Psoas muscle (tissue), 8 donors: ENCODE measurements around the gene FBXW11. TPM values are rescaled to one million over a fixed set of nuclear protein-coding genes. Genes with fewer than 3 reads are reported as not detected.
A peak's percentile ranks its signal among the peaks of the same experiment; 100 is the strongest.

ENCODE experiments used
- ATAC-seq, 4 donors: fragments of 200-7000 bp; cut with Tn5 transposase; one replicate each; pipeline ENCODE4 v1.9.1; 2020; ENCODE audit warnings: moderate library complexity in 3 of 4, mild to moderate bottlenecking in 2 of 4
- DNase-seq, 2 donors: peaks; one replicate each; pipeline ENCODE4 v3.0.0-alpha.2; 2020
- H3K27ac ChIP-seq: fragments of 200-600 bp; one replicate; pipeline ENCODE4 v1.8.0; 2022
- H3K27me3 ChIP-seq, 3 donors: fragments of 200-600 bp in 1 of 3; one replicate each; pipeline versions ENCODE4 v1.6.1 to v1.8.0; 2013 to 2022; ENCODE audit warnings: low read length in 2 of 3, mild to moderate bottlenecking in 2 of 3, moderate library complexity in 1 of 3; ENCODE audit not compliant: insufficient read depth in 3 of 3
- H3K36me3 ChIP-seq, 2 donors: fragments of 200-600 bp in 1 of 2; one replicate each; pipeline versions ENCODE4 v1.6.1 to v1.8.0; 2013 to 2022; ENCODE audit warnings: low read depth in 1 of 2, mild to moderate bottlenecking in 1 of 2, moderate library complexity in 1 of 2; ENCODE audit not compliant: insufficient read depth in 1 of 2
- H3K4me1 ChIP-seq: fragments of 200-600 bp; one replicate; pipeline ENCODE4 v1.8.0; 2022
- H3K4me3 ChIP-seq: fragments of 200-600 bp; one replicate; pipeline ENCODE4 v1.8.0; 2022; ENCODE audit warnings: mild to moderate bottlenecking
- H3K9me3 ChIP-seq: fragments of 200-600 bp; one replicate; pipeline ENCODE4 v1.8.0; 2022
- WGBS, 3 donors: extraction: QIAGEN DNeasy Blood & Tissue Kit; methylation state at CpG; one replicate each; pipeline versions ENCODE4 v1.1.6 to v1.1.7; 2013; 5-methylcytosine and 5-hydroxymethylcytosine counted together
- intact Hi-C, 2 donors: fragments of 100-400 bp; cut with DNase I; formaldehyde crosslinking; loops; one replicate each; pipeline versions ENCODE4 v1.11.0 to v1.14.2; 2022
- polyA plus RNA-seq, 3 donors: library from polyadenylated mRNA; stranded (reverse); fragments of 200-250 nt; gene quantifications; one replicate each; pipeline ENCODE4 v1.2.3, GENCODE V29; 2013
- total RNA-seq, 4 donors: library from RNA; stranded (reverse); fragmentation: NEBNext Ultra II Directional in 2 of 4; extraction: Animal tissue kit (Norgen Biotek cat#: 25700) in 2 of 4; gene quantifications; one replicate each; pipeline versions ENCODE4 v1.2.1 to v1.2.4, GENCODE V29; 2021 to 2023
- TF ChIP-seq, protein P1 (sequence below): fragments of 200-600 bp; IDR thresholded peaks from one replicate; pipeline ENCODE4 v1.8.0; 2022; ENCODE audit warnings: antibody characterized with exemption
- donor health status: healthy with polysubstance abuse.
- donor health status: DM: no; HTN: no; CAD: no; lungs with moderate emphysema.
- donor health status: Bipolar disorder and iron deficiency.
- donor health status: healthy.
- donor health status: DM: yes; HTN: yes; CAD: no.
- donor health status: DM: no; HTN: no; CAD: no.
- donor health status: DM: no; HTN: no; CAD: no.
- donor health status: DM: yes; HTN: yes; CAD: no.

The FBXW11 gene
- total and polyA plus RNA-seq, 7 donors = 14.7 to 62.8 (median 50.1) TPM

- intact Hi-C loops = loop anchor here in 1 of 2 donors (10.0 kb wide), 1 partner anchor 225 kb away; no protein-coding TSS in a partner anchor
- Histone ChIP-seq H3K27me3 (no peaks in the 10 kb centered on the region), H3K36me3 (no peaks in the 10 kb centered on the region), H3K27ac (no peak overlapping the region), H3K9me3 (no peaks in the 10 kb centered on the region), H3K4me3 (no peak overlapping the region), H3K4me1 (no peaks in the 10 kb centered on the region)
- ATAC-seq (peak in 1 of 4 donors; percentile 8), DNase-seq (peak in 1 of 2 donors; percentile 42)
- WGBS, 3 donors = 83 to 88% (median 85%) methylated on average over 14 of the region's 14 CpGs
- TF ChIP-seq, protein P1, sequence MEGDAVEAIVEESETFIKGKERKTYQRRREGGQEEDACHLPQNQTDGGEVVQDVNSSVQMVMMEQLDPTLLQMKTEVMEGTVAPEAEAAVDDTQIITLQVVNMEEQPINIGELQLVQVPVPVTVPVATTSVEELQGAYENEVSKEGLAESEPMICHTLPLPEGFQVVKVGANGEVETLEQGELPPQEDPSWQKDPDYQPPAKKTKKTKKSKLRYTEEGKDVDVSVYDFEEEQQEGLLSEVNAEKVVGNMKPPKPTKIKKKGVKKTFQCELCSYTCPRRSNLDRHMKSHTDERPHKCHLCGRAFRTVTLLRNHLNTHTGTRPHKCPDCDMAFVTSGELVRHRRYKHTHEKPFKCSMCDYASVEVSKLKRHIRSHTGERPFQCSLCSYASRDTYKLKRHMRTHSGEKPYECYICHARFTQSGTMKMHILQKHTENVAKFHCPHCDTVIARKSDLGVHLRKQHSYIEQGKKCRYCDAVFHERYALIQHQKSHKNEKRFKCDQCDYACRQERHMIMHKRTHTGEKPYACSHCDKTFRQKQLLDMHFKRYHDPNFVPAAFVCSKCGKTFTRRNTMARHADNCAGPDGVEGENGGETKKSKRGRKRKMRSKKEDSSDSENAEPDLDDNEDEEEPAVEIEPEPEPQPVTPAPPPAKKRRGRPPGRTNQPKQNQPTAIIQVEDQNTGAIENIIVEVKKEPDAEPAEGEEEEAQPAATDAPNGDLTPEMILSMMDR = no peak
Observed at GRCh38 chr5:171849585-171850323, 156.7 kb downstream of the FBXW11 start.

DNA sequence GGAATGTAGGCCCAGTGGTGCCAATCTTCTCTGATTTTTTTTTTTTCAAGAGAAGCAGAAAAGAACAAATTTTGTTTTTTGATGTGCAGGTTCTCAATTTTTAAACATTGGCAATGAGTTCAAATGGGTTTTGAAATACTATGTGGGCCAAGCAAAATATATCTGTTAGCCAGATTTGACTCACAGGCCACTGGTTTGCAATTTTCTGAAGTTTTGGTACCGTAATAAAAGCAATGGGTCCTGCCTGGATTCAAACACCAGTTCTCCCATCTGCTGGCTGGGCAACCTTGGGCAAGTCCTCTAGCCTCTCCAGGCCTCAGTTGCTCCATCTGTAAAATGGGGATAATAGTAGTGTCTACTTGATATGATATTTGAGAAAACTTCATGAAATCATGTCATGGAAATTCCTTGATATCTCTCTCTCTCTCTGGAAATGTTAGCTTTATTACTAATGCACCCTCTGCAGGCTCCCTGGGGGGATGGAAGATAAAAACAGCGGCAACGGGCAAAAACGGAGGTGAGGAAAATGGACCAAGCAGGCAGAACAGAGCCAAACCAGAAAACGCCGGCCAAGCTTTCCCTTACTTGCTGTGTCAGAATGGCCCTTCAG lies 157.4 kb downstream of the FBXW11 start:
- no peaks in the 10 kb centered on the region for H3K9me3 ChIP-seq
- no peak overlapping the region for H3K4me3 ChIP-seq
- intact Hi-C loops = loop anchor here in 1 of 2 donors (10.0 kb wide), 1 partner anchor 224 kb away; no protein-coding TSS in a partner anchor
- H3K27me3 ChIP-seq = no peaks in the 10 kb centered on the region
- no peaks in the 10 kb centered on the region for H3K4me1 ChIP-seq
- H3K36me3 ChIP-seq = no peaks in the 10 kb centered on the region
- H3K27ac ChIP-seq = no peak overlapping the region
- TF ChIP-seq, protein P1 = no peak
- ATAC-seq (no peak), DNase-seq (no peak)
- WGBS, 3 donors = 85 to 89% (median 89%) methylated on average over 6 of the region's 6 CpGs

GRCh38 chr5:171848486-171848885 lies 158.0 kb downstream of the FBXW11 start:
- Histone ChIP-seq H3K9me3 (no peaks in the 10 kb centered on the region), H3K4me1 (no peaks in the 10 kb centered on the region), H3K36me3 (no peaks in the 10 kb centered on the region), H3K4me3 (no peak overlapping the region), H3K27ac (no peak overlapping the region), H3K27me3 (no peaks in the 10 kb centered on the region)
- ATAC-seq = no peak
- 86 to 93% (median 91%) methylated on average over 5 of the region's 5 CpGs for WGBS, 3 donors
- intact Hi-C loops = loop anchor here in 1 of 2 donors (10.0 kb wide), 1 partner anchor 224 kb away; no protein-coding TSS in a partner anchor
- DNase-seq = no peak
- TF ChIP-seq, protein P1 = no peak

DNA sequence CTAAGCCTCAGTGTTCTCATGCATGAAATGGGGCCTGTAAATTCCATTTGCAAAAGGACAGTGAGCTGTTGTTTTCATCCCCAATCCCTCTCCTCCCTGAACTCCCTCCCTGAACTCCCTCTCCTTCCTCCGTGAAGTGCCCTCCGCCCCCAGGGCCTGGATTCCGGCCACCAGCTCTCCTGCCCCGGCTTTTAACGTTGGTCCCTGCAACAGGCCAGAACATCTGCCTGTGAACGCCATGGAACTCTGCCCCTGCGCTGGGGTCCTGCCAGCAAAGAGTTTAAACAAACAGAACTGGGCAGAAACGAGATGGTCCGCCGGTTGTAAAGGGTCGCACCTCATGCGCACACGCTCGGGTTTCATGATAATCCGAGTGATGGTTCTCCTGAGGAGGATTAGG lies 158.4 kb downstream of the FBXW11 start:
- Histone ChIP-seq H3K9me3 (no peaks in the 10 kb centered on the region), H3K27ac (no peak overlapping the region), H3K4me1 (no peaks in the 10 kb centered on the region), H3K4me3 (no peak overlapping the region), H3K27me3 (no peaks in the 10 kb centered on the region), H3K36me3 (no peaks in the 10 kb centered on the region)
- WGBS, 3 donors = 72 to 75% (median 73%) methylated on average over 15 of the region's 15 CpGs
- DNase-seq (no peak), ATAC-seq (no peak)
- intact Hi-C loops = loop anchor here in 1 of 2 donors (10.0 kb wide), 1 partner anchor 223 kb away; no protein-coding TSS in a partner anchor
- TF ChIP-seq, protein P1 = no peak
